ENCODE results near the gene CACNA1A. TPM values are rescaled to one million over a fixed set of nuclear protein-coding genes. Genes with fewer than 3 reads are reported as not detected.

Gene CACNA1A
- polyA plus RNA-seq, 3 donors: 0.08 to 0.09 TPM; not detected in 1

- TF ChIP-seq CTCF (IDR thresholded peaks at IDR 0.05): no peak
- no peak for DNase-seq
- Mint-ChIP-seq H3K4me1 (no peaks in the 10 kb centered on the region), H3K9me3 (peaks cover 0 to 2% (median 0%) of the 10 kb centered on the region in 7 donors), H3K27me3 (ENCODE audit: low read depth in 3 of 3) (peaks cover 0 to 5% (median 3%) of the 10 kb centered on the region in 3 donors), H3K4me3 (no peak overlapping the region), H3K36me3 (no peaks in the 10 kb centered on the region), H3K27ac (no peak overlapping the region)
- H4K20me1 ChIP-seq (ENCODE audit: insufficient read depth, low read length): no peaks in the 10 kb centered on the region
- no peak overlapping the region for H3K9ac ChIP-seq (ENCODE audit: insufficient read depth, low read length, poor library complexity, severe bottlenecking)
- no peak overlapping the region for H3K4me3 ChIP-seq (replicated peaks in 1 of 3; ENCODE audit: low read depth in 2 of 3, low read length in 3 of 3)
- H3K27me3 ChIP-seq (ENCODE audit: control insufficient read depth in 2 of 2, insufficient read depth in 2 of 2, low read length in 2 of 2): no peaks in the 10 kb centered on the region
- no peaks in the 10 kb centered on the region for H3K4me1 ChIP-seq (ENCODE audit: control insufficient read depth in 1 of 2, insufficient read depth in 2 of 2, low read length in 2 of 2)
- no peak overlapping the region for H3K27ac ChIP-seq (ENCODE audit: low read depth in 1 of 2, low read length in 2 of 2)
- intact Hi-C loops (cut with micrococcal nuclease): no loop called here
- H3K79me2 ChIP-seq (ENCODE audit: insufficient read depth, low read length): no peaks in the 10 kb centered on the region
- H3K36me3 ChIP-seq (replicated peaks in 1 of 2; ENCODE audit: control insufficient read depth in 1 of 2, insufficient read depth in 2 of 2, low read length in 2 of 2): no peaks in the 10 kb centered on the region
- 93% methylated on average over 5 of the region's 9 CpGs for WGBS (ENCODE audit: insufficient coverage)
- H2AFZ ChIP-seq (ENCODE audit: insufficient read depth, low read depth, low read length, poor library complexity, severe bottlenecking): no peak overlapping the region
- H3K9me3 ChIP-seq (replicated peaks in 1 of 2; ENCODE audit: control insufficient read depth in 1 of 2, insufficient read depth in 1 of 2, low read length in 2 of 2): no peaks in the 10 kb centered on the region
- no peak overlapping the region for H3K4me2 ChIP-seq (replicated peaks; ENCODE audit: extremely low read depth, low read length, poor library complexity, severe bottlenecking)
Observed at GRCh38 chr19:13381827-13382632, 124.2 kb downstream of the CACNA1A start.

GRCh38 chr19:13376537-13376936 lies 129.7 kb downstream of the CACNA1A start:
- H3K4me1 Mint-ChIP-seq: no peaks in the 10 kb centered on the region
- no peaks in the 10 kb centered on the region for H4K20me1 ChIP-seq (ENCODE audit: insufficient read depth, low read length)
- no peaks in the 10 kb centered on the region for H3K36me3 Mint-ChIP-seq
- no peak overlapping the region for H3K9ac ChIP-seq (ENCODE audit: insufficient read depth, low read length, poor library complexity, severe bottlenecking)
- no peak overlapping the region for H3K27ac ChIP-seq (ENCODE audit: low read depth in 1 of 2, low read length in 2 of 2)
- no peak overlapping the region for H3K4me3 Mint-ChIP-seq
- DNase-seq: no peak
- intact Hi-C loops (cut with micrococcal nuclease): no loop called here
- H3K9me3 Mint-ChIP-seq: peaks cover 0 to 10% (median 0%) of the 10 kb centered on the region in 7 donors
- H3K27me3 Mint-ChIP-seq (ENCODE audit: low read depth in 3 of 3): peaks cover 0 to 14% (median 1%) of the 10 kb centered on the region in 3 donors
- H3K4me1 ChIP-seq (ENCODE audit: control insufficient read depth in 1 of 2, insufficient read depth in 2 of 2, low read length in 2 of 2): no peaks in the 10 kb centered on the region
- H3K27me3 ChIP-seq (ENCODE audit: control insufficient read depth in 2 of 2, insufficient read depth in 2 of 2, low read length in 2 of 2): no peaks in the 10 kb centered on the region
- H3K4me3 ChIP-seq (replicated peaks in 1 of 3; ENCODE audit: low read depth in 2 of 3, low read length in 3 of 3): no peak overlapping the region
- no peak overlapping the region for H2AFZ ChIP-seq (ENCODE audit: insufficient read depth, low read depth, low read length, poor library complexity, severe bottlenecking)
- H3K27ac Mint-ChIP-seq: no peak overlapping the region
- H3K4me2 ChIP-seq (replicated peaks; ENCODE audit: extremely low read depth, low read length, poor library complexity, severe bottlenecking): no peak overlapping the region
- no peak for TF ChIP-seq CTCF (IDR thresholded peaks at IDR 0.05)
- no peaks in the 10 kb centered on the region for H3K36me3 ChIP-seq (replicated peaks in 1 of 2; ENCODE audit: control insufficient read depth in 1 of 2, insufficient read depth in 2 of 2, low read length in 2 of 2)
- H3K9me3 ChIP-seq (replicated peaks in 1 of 2; ENCODE audit: control insufficient read depth in 1 of 2, insufficient read depth in 1 of 2, low read length in 2 of 2): no peaks in the 10 kb centered on the region
- no peaks in the 10 kb centered on the region for H3K79me2 ChIP-seq (ENCODE audit: insufficient read depth, low read length)

Data from CD14-positive monocyte (primary cell).